GM19351 (cell line): ENCODE measurements around the gene DTX1.
A peak's percentile ranks its signal among the peaks of the same experiment; 100 is the strongest.

Source experiments
- ATAC-seq: cut with Tn5 transposase; IDR thresholded peaks from one replicate; pipeline ENCODE4 v1.9.1; 2021; ENCODE audit warnings: mild to moderate bottlenecking, moderate library complexity; ENCODE audit not compliant: unreplicated experiment

Gene DTX1

DNA sequence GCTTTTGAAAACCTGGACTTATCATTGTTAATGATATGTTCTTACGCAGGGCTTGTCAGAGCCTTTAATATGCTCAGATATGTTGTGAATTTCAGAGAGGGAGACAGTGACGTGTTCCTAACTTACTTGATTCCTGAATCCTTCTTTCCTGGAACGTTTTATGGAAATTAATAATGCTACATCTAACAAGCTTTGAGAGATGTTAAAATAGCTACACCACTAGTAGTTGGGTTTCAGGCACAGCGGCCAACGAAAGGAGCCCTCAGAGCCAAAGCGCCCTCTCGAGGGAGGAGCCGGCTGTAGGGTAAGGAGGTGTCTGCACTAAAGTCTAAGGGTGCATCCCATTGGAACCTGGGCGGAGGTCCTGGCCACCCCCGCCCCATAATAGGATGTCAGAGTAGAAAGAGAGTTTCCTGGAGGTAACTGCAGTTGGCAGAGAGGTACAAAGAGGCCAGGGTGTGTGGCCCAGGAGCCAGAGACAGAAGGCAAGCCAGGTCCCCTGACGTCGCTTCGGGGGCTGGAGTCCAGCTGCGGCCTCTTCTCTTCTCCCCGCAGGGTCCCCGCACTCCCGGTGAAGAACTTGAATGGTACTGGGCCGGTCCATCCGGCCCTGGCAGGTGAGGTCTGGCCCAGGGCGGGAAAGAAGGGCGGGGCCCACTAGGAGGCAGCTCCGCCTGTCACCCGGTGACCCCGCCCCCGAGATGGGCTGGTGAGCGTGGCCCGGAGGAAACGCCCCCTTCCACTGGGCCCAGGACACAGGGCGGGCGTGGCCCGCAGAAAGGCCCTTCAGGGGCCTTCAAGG is 36.3 kb downstream of the DTX1 start:
- ATAC-seq: peak; percentile 67

GRCh38 chr12:113093409-113094101 is 37.0 kb downstream of the DTX1 start:
- no peak for ATAC-seq

GRCh38 chr12:113094738-113095137 is 38.2 kb downstream of the DTX1 start:
- no peak for ATAC-seq

GRCh38 chr12:113095405-113095804 is 38.9 kb downstream of the DTX1 start:
- ATAC-seq: no peak

DNA sequence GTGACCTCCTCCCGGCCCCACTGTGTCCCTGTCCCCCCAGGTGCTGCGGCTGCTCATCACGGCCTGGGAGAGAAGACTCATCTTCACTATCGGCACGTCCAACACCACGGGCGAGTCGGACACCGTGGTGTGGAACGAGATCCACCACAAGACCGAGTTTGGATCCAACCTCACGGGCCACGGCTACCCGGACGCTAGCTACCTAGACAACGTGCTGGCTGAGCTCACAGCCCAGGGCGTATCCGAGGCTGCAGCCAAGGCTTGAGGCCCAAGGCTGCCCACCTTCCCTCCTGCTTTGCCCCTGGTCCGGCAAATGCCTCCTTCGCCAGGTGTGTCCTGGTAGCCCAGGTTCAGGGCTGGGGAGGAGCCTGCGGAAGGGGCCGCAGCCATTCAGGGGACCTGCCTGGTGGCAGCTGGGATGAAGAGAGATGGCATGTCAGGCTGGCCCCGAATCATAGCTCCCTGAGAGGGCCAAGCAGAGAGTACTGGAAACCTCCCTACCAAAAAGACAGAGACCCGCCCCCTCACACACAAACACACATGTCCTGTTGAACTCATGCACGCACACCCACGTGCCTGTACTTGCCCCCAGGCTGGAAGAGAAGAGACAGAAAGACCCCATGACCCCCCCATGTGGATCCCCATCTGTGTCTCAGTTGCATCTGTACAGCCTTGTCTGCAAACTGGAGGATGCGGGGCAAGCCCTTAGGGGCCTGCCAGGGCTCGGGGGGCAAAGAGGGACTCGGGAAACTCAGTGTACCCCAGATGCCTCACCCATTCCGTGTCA is 40.3 kb downstream of the DTX1 start:
- ATAC-seq: no peak

- peak; percentile 11 for ATAC-seq
These were observed 41.3 kb downstream of the DTX1 start for GRCh38 chr12:113097716-113098440.

DNA sequence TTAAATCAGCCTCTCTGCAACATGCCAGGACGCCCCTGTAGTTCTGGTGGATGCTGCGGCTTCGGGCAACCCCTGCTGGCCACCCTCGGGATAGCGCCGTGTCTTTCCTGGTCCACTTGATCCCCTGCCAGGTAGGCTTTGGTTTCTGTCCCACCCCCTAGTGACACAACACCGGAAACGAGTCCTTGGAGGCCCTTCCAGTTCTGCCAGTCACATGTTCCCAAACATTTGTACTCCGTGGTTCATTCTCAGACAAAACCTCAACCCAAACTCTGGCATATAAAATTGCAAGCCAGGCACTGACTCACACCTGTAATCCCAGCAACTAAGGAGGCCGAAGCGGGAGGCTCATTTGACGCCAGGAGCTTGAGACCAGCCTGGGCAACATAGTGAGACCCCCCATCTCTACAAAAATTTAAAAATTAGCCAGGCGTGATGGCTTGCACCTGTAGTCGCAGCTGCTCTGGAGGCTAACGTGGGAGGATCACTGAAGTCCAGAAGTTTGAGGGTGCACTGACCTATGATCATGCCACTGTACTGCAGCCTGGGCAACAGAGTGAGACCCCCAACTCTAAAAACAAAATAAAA is 42.0 kb downstream of the DTX1 start:
- ATAC-seq: peak; percentile 78

DNA sequence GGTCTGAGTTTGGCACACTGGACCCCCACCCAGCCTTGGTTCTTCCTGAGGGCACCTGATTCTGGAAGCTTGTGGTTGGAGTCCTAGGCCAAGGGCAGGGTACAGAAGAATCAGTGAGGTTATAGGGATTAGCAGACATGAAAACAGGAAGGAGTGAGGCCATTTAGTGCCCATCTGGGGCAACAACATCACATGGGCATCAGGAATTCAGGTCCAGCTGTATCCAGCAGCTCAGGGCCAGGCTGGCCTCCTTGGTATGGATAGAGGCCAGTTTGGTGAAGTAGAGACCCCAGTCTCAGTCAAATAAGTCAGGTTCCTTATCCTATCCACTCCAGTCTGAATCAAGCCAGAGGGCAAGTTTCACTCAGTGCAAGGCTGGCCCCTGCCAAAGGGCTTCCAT is 42.8 kb downstream of the DTX1 start:
- no peak for ATAC-seq

DNA sequence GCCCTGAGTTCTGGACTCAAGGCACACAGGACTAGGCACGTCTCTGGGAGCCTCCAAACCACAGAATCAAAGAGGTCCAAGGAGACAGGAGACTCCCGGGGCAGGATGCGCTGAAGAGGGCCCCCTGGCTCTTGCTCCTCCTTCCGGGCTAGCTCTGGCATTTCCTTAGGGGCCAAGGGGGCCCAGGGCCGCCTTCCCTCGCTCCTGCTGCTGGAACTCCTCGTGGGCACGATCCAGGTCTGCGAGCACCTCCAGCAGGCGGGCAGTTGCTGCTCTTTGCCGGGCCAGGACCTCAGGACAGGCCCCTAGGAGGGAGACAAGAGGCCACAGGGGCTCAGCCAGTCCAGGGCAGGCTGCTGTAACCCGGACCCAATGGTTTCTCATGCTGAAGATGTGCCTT is 43.2 kb downstream of the DTX1 start:
- no peak for ATAC-seq

DNA sequence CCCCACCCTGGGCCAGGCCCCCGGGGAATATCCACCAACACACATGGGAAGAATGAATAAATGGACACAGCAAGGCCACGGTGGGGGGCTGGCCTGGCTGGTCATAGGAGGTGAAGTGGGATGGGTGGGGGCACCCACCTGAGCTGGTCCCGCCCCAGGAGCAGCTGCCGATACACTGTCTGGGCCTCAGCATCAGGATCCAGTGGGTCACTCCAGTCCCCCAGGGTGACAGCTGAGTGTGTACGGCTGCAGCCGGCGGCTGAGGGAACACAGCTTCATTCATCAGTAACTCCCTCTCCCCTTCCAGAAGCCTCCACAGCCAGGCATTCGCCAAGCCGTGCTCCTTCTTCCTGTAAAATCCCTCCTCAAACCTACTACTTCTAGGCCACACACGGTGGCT is 45.2 kb downstream of the DTX1 start:
- ATAC-seq: no peak

GRCh38 chr12:113102811-113103210 is 46.3 kb downstream of the DTX1 start:
- ATAC-seq: no peak

- no peak for ATAC-seq
These were observed 47.4 kb downstream of the DTX1 start for GRCh38 chr12:113103756-113104450.

- ATAC-seq: no peak
These were observed 48.5 kb downstream of the DTX1 start for GRCh38 chr12:113104953-113105510.

- no peak for ATAC-seq
These were observed 49.2 kb downstream of the DTX1 start for GRCh38 chr12:113105606-113106271.

- no peak for ATAC-seq
These were observed 49.8 kb downstream of the DTX1 start for GRCh38 chr12:113106361-113106760.

GRCh38 chr12:113108308-113108707 is 51.8 kb downstream of the DTX1 start:
- no peak for ATAC-seq

- ATAC-seq: no peak
These were observed 52.8 kb downstream of the DTX1 start for GRCh38 chr12:113109360-113109759.

DNA sequence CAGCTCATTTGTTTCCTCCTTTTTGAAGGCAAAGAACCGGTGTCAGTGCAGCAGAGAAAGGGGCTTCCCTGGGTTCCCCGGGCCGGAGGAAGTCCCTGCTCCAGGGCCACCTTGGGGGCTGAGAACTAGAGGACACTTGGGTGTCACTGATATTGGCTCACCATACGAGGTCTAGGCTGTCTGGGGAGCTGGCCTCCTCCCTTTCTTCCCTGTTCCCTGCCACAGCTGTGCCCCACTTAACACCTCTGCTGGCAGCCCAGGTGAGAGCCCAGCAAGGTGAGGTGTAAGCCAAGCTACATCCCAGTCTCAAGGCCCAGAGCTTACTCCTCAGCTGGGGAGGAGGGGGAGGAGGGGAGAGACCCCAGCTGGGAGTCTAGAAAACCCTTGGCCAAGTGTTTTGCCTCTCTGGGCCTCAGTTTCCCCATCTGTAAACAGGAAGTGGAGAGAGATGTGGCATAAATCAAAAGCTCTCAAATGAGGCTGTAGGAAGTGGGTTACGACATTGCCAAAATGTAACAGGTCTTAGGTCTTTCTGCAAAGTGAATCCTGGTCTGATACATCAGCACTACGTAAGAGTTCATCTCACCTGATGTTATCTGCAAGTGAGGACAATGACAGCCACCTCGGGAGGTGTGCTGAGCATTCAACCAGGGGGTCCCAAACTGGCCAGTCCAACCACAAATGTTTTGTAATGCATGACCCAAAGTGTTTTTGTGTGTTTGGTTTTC is 53.5 kb downstream of the DTX1 start:
- ATAC-seq: no peak
